ENCODE data around the gene SLC26A4. TPM values are rescaled to one million over a fixed set of nuclear protein-coding genes. Genes with fewer than 3 reads are reported as not detected.

The SLC26A4 gene
- total RNA-seq, 1 experiment from 2014 or later, result 0.33 TPM

DNA sequence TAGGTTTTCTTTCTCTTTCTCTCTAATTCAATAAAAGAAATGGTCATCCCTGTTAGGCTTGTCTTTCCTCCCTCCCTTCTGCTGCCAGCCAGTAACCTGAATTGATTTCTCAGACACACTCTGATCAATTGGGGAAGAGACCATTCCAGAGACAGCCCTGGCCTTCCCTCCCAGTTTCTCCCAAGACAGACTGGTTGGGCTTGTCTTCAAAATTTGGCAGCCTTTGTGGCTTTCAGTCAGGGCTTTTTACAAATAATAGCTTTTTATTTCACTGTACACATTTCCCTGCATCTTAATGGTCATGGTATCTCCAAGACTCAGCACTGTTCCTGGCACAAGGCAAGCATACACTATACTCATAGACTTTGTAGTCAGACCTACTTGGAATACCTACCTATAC lies 46.7 kb upstream of the SLC26A4 start:
- H3K23ac ChIP-seq (ENCODE audit: insufficient read length, low read depth, low read length), result no peak overlapping the region
- H2BK12ac ChIP-seq (ENCODE audit: insufficient read length, low read depth, low read length), result no peak overlapping the region
- no peaks in the 10 kb centered on the region for H3K27me3 ChIP-seq (ENCODE audit: insufficient read depth, low read length)
- H3K9ac ChIP-seq (ENCODE audit: extremely low read depth, insufficient read length, low read length), result no peak overlapping the region
- DNase-seq, result no peak
- Mint-ChIP-seq H3K27me3 (ENCODE audit: low read depth) (no peaks in the 10 kb centered on the region), H3K27ac (no peak overlapping the region), H3K9me3 (no peaks in the 10 kb centered on the region), H3K4me3 (no peak overlapping the region), H3K4me1 (no peaks in the 10 kb centered on the region), H3K36me3 (ENCODE audit: insufficient read depth in 1 of 3, low read depth in 3 of 3) (peaks cover 0 to 5% (median 4%) of the 10 kb centered on the region in 3 experiments; a peak in 2 of 7 replicates)
- no peak overlapping the region for H4K91ac ChIP-seq (ENCODE audit: insufficient read length, low read depth, low read length)
- H4K5ac ChIP-seq (ENCODE audit: insufficient read length, low read depth, low read length), result no peak overlapping the region
- H3K9me3 ChIP-seq (ENCODE audit: control insufficient read depth, low read depth, low read length), result no peaks in the 10 kb centered on the region
- H2BK120ac ChIP-seq (ENCODE audit: low read depth, low read length, poor library complexity, severe bottlenecking), result no peak overlapping the region
- no peaks in the 10 kb centered on the region for H4K20me1 ChIP-seq (ENCODE audit: control insufficient read depth, insufficient read depth, insufficient read length)
- H2BK5ac ChIP-seq (ENCODE audit: insufficient read length, low read length), result no peak overlapping the region
- no peak overlapping the region for H4K8ac ChIP-seq (replicated peaks; ENCODE audit: insufficient read length, low read depth, low read length)
- H3K4me2 ChIP-seq (ENCODE audit: insufficient read depth, insufficient read length, low read length), result no peak overlapping the region
- H3K79me2 ChIP-seq (ENCODE audit: insufficient read depth, low read length), result no peaks in the 10 kb centered on the region
- no peak overlapping the region for H3T11ph ChIP-seq (ENCODE audit: low read length)
- H3K56ac ChIP-seq (ENCODE audit: insufficient read length, low read depth, low read length), result no peak overlapping the region
- no peak overlapping the region for H3K14ac ChIP-seq (ENCODE audit: insufficient read depth, low read length)
- no peak overlapping the region for H2BK20ac ChIP-seq (ENCODE audit: low read depth, low read length, poor library complexity, severe bottlenecking)
- H2AK5ac ChIP-seq (ENCODE audit: insufficient read length, low read length), result no peak overlapping the region
- H3K79me1 ChIP-seq (ENCODE audit: insufficient read depth, low read depth, low read length, poor library complexity, severe bottlenecking), result no peaks in the 10 kb centered on the region
- no peaks in the 10 kb centered on the region for H3K4me1 ChIP-seq (ENCODE audit: insufficient read depth, low read length)
- H3K18ac ChIP-seq (ENCODE audit: insufficient read length, low read depth, low read length), result no peak overlapping the region
- no peak overlapping the region for H3K4ac ChIP-seq (ENCODE audit: low read depth, low read length)
- H2BK15ac ChIP-seq (ENCODE audit: low read depth, low read length), result no peak overlapping the region
- TF ChIP-seq, protein P1, sequence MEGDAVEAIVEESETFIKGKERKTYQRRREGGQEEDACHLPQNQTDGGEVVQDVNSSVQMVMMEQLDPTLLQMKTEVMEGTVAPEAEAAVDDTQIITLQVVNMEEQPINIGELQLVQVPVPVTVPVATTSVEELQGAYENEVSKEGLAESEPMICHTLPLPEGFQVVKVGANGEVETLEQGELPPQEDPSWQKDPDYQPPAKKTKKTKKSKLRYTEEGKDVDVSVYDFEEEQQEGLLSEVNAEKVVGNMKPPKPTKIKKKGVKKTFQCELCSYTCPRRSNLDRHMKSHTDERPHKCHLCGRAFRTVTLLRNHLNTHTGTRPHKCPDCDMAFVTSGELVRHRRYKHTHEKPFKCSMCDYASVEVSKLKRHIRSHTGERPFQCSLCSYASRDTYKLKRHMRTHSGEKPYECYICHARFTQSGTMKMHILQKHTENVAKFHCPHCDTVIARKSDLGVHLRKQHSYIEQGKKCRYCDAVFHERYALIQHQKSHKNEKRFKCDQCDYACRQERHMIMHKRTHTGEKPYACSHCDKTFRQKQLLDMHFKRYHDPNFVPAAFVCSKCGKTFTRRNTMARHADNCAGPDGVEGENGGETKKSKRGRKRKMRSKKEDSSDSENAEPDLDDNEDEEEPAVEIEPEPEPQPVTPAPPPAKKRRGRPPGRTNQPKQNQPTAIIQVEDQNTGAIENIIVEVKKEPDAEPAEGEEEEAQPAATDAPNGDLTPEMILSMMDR (conservative IDR thresholded peaks at IDR 0.05), result no peak
- H3K27ac ChIP-seq (ENCODE audit: insufficient read length, low read depth, low read length), result no peak overlapping the region
- no peaks in the 10 kb centered on the region for H3K23me2 ChIP-seq (ENCODE audit: insufficient read length, low read depth, low read length, poor library complexity, severe bottlenecking)
- no peak overlapping the region for H2AFZ ChIP-seq (ENCODE audit: low read length)

Measured in H9 (cell line).